Esophagus muscularis mucosa (tissue), 4 donors: Measurements from ENCODE around the gene FOXRED2. TPM values are rescaled to one million over a fixed set of nuclear protein-coding genes. Genes with fewer than 3 reads are reported as not detected.

Experiments used
- DNase-seq: peaks from one replicate; pipeline ENCODE4 v3.0.0-alpha.2; 2017; ENCODE audit errors: extremely low spot score
- H3K27ac ChIP-seq, 4 donors: fragments of 200-600 bp; sonication (generic); replicated peaks in 1 of 4; 1 replicate in 3 of 4; 2 replicates in 1 of 4; pipeline ENCODE4 v1.5.1; 2016 to 2019; ENCODE audit warnings: mild to moderate bottlenecking in 1 of 4
- H3K27me3 ChIP-seq, 4 donors: fragments of 200-600 bp; sonication (generic); one replicate each; pipeline versions ENCODE4 v1.5.1 to v1.6.0; 2016 to 2019
- H3K36me3 ChIP-seq, 4 donors: fragments of 200-600 bp; sonication (generic); one replicate each; pipeline ENCODE4 v1.5.1; 2016 to 2019
- H3K4me1 ChIP-seq, 4 donors: fragments of 200-600 bp; sonication (generic); one replicate each; pipeline ENCODE4 v1.5.1; 2016 to 2019
- H3K4me3 ChIP-seq, 4 donors: fragments of 200-600 bp; sonication (generic); 1 replicate in 2 of 4; 2 replicates in 2 of 4; pipeline ENCODE4 v1.5.1; 2016 to 2019; ENCODE audit warnings: mild to moderate bottlenecking in 4 of 4, moderate library complexity in 1 of 4
- H3K9me3 ChIP-seq, 4 donors: fragments of 200-600 bp; sonication (generic); 1 replicate in 3 of 4; 2 replicates in 1 of 4; pipeline ENCODE4 v1.5.1; 2016 to 2019
- EP300 ChIP-seq: sonication (generic); formaldehyde crosslinking; IDR thresholded peaks from one replicate; pipeline ENCODE4 v1.6.1; 2017; ENCODE audit warnings: antibody characterized with exemption
- POLR2A ChIP-seq: fragments of 450-650 bp; IDR thresholded peaks from one replicate; pipeline ENCODE4 v1.6.1; 2017; ENCODE audit warnings: antibody characterized with exemption, moderate library complexity, mild to moderate bottlenecking, low read depth
- POLR2AphosphoS5 ChIP-seq, 2 donors: sonication (generic); formaldehyde crosslinking; IDR thresholded peaks; one replicate each; pipeline ENCODE4 v1.6.1; 2017; ENCODE audit warnings: antibody characterized with exemption in 2 of 2
- WGBS: methylation state at CpG from one replicate; pipeline ENCODE4 v1.1.5; 2018; 5-methylcytosine and 5-hydroxymethylcytosine counted together
- intact Hi-C: fragments of 100-400 bp; cut with DNase I; formaldehyde crosslinking; loops from one replicate; pipeline ENCODE4 v1.15.1; 2023
- total RNA-seq, 4 donors: library from RNA; depleted of rRNA; stranded (reverse); fragments of >200 nt; gene quantifications; one replicate each; pipeline versions ENCODE4 v1.1.0 to v1.2.1, GENCODE V29; 2016
- TF ChIP-seq, protein P1 (sequence below), 3 experiments: fragments of 200-600 bp in 2 of 3; fragments of 450-650 bp in 1 of 3; sonication (generic) in 2 of 3; IDR thresholded peaks; one replicate each; pipeline ENCODE4 v1.5.1; 2017 to 2019; ENCODE audit warnings: antibody characterized with exemption in 3 of 3, mild to moderate bottlenecking in 2 of 3, moderate library complexity in 1 of 3

FOXRED2 gene
- 10 to 100 TPM in 1 of 4 donors, 1 to 10 TPM in 3; 4.6 to 12.5 (median 5.4) TPM for total RNA-seq

DNA sequence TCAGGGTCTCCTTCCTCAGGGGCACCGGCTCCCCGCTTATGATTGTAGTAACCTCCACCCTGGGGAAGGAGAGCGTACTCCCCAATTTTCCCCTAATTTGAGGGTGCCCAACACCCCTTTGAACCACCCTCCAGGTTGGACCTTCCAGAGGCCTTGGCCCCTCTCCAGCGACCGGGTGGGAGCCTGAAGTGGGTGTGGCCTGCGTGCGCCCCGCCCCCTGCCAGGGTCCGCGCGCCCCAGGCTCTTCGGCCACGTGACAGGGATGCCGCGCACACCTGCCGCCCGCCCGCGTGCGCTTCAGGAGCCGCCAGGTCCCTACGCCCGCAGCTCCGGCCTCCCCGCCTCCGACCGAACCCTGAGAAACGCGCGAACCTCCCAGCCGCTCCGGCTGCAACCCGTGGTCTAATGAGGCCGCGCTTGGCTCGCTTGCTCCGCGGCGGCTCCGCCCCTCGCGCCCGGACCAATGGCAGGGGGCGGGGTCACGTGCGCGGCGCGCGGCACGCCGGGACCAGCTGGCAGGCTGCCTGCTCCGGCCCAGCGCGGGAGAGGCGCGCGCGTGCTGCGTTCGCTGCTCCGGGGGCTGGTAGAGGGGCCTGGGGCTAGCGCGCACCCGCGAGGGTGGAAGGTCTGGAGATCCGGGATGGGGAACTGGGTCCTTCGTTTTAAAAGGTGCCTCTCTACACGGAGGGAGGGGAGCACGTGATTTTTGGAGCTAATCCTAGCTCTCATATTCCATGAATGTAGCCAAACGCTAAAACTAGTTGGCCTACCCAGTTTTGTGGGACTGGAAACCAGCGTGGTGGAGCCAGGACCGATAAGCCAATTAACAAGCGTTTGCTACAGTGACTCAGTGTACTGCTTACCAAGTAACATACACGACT, at the start of gene FOXRED2:
TSS of gene FOXRED2 (minus strand) at position 404 of the 881 bp plus-strand sequence. CDS start 618 bp downstream, outside the sequence.
- 27% methylated on average over 16 of the region's 75 CpGs for WGBS
- Histone ChIP-seq H3K4me1 (peaks cover 10 to 51% (median 40%) of the 10 kb centered on the region in 4 donors), H3K36me3 (peaks cover 7 to 34% (median 22%) of the 10 kb centered on the region in 4 donors), H3K27ac (peak within 1 kb of the TSS; percentile 74 to 83 (median 82)), H3K4me3 (peak within 1 kb of the TSS; percentile 59 to 69 (median 60)), H3K27me3 (no peaks in the 10 kb centered on the region), H3K9me3 (no peaks in the 10 kb centered on the region)
- no peak for TF ChIP-seq POLR2A
- TF ChIP-seq POLR2AphosphoS5 (IDR thresholded peaks at IDR 0.05): peak; percentile 82 to 91
- DNase-seq: peak; percentile 97
- intact Hi-C loops: no loop called here

DNA sequence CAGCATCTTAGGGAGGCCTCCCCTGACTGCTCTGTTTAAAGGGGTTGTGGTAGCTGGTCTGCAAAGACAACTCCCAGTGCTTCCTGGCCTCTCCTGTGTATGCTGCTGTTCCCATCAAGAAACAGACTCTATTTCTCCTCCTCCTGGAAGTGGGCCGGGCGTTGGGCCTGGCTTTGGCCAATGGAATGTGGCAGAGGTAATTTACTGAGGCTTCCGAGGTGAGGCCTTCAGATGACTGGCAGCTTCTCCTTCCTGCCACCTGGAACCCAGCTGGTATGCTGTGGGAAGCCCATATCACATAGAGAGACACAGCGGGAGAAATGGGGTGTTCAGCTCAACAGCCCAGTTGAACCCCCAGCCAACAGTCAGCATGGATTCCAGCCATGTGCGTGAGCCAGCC, 47.3 kb upstream of the FOXRED2 start:
- Histone ChIP-seq H3K27ac (no peak overlapping the region), H3K27me3 (peaks cover 0 to 67% (median 2%) of the 10 kb centered on the region in 4 donors), H3K36me3 (no peaks in the 10 kb centered on the region), H3K4me1 (no peaks in the 10 kb centered on the region), H3K9me3 (peaks cover 0 to 4% (median 0%) of the 10 kb centered on the region in 4 donors), H3K4me3 (no peak overlapping the region)
- no peak for DNase-seq
- intact Hi-C loops: no loop called here
- TF ChIP-seq POLR2AphosphoS5 (IDR thresholded peaks at IDR 0.05) (no peak), EP300 (no peak), POLR2A (no peak)
- TF ChIP-seq, protein P1, sequence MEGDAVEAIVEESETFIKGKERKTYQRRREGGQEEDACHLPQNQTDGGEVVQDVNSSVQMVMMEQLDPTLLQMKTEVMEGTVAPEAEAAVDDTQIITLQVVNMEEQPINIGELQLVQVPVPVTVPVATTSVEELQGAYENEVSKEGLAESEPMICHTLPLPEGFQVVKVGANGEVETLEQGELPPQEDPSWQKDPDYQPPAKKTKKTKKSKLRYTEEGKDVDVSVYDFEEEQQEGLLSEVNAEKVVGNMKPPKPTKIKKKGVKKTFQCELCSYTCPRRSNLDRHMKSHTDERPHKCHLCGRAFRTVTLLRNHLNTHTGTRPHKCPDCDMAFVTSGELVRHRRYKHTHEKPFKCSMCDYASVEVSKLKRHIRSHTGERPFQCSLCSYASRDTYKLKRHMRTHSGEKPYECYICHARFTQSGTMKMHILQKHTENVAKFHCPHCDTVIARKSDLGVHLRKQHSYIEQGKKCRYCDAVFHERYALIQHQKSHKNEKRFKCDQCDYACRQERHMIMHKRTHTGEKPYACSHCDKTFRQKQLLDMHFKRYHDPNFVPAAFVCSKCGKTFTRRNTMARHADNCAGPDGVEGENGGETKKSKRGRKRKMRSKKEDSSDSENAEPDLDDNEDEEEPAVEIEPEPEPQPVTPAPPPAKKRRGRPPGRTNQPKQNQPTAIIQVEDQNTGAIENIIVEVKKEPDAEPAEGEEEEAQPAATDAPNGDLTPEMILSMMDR (IDR thresholded peaks at IDR 0.05): no peak
- WGBS: 93% methylated on average over 2 of the region's 5 CpGs

DNA sequence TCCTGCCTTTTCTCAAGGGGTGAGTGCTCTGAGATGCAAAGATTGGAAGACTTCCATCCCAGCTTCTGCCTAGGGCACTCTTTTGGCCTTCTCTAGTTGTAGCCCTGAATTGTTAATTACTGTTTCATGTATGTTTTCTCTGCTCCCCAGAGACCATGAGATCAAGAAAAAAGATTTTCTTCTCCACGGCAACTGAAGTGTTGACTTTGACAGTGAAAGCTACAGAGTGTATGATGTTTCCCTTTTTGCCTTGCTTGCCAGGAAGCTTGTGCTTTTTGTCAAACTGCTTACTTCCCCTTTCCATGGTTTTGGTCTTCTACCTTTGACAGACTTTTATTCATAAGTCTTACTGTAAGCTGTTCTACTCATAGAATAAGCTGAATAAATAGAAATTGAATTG, 45.4 kb upstream of the FOXRED2 start:
- no peaks in the 10 kb centered on the region for H3K9me3 ChIP-seq
- TF ChIP-seq, protein P1 (IDR thresholded peaks at IDR 0.05): no peak
- TF ChIP-seq POLR2AphosphoS5 (IDR thresholded peaks at IDR 0.05) (no peak), EP300 (no peak), POLR2A (no peak)
- H3K4me1 ChIP-seq: no peaks in the 10 kb centered on the region
- H3K27me3 ChIP-seq: peaks cover 0 to 83% (median 3%) of the 10 kb centered on the region in 4 donors
- DNase-seq: no peak
- no peak overlapping the region for H3K27ac ChIP-seq
- no peak overlapping the region for H3K4me3 ChIP-seq
- H3K36me3 ChIP-seq: no peaks in the 10 kb centered on the region
- intact Hi-C loops: no loop called here
- 28% methylated on average over 1 of the region's 1 CpG for WGBS

DNA sequence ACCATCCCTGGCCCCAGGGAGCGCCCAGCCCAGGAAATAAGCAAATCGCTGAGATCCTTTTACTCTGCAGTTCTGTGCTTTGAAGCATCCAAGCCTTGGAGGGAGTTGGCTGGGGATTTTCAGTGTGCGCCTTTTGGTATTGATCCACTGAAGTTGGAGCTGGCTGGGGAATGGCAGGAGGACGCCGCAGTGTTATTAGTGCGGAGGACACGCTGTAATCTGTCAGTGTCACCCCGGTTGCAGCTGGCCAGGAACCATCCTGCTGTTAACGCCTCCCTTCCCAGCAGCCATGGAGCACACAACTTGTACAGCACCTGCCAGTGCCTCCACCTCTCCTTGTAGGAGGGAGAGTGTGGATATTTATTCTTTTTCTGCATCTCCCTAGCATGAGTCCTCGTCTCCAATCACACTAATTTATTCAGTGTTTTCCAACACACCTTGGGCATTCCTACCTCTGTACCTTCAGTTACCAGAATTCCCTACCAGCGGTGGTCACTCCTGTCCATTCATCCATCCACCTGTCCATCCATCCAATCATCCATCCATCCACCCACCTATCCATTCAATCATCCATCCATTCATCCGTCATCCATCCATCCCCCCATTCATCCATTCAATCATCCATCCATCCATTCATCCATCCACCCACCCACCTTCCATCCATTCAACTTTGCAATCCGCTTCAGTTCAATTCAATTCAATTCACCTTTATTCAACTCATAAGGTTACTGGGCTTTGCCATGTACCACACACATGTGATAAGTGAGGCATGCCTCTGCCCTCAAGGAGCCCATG, 44.1 kb upstream of the FOXRED2 start:
- H3K4me1 ChIP-seq: no peaks in the 10 kb centered on the region
- H3K27me3 ChIP-seq: peaks cover 0 to 86% (median 6%) of the 10 kb centered on the region in 4 donors
- DNase-seq: no peak
- no peaks in the 10 kb centered on the region for H3K9me3 ChIP-seq
- TF ChIP-seq POLR2AphosphoS5 (IDR thresholded peaks at IDR 0.05): no peak
- TF ChIP-seq, protein P1 (IDR thresholded peaks at IDR 0.05): no peak
- TF ChIP-seq POLR2A: no peak
- no peak for TF ChIP-seq EP300
- H3K27ac ChIP-seq: no peak overlapping the region
- intact Hi-C loops: no loop called here
- no peak overlapping the region for H3K4me3 ChIP-seq
- H3K36me3 ChIP-seq: no peaks in the 10 kb centered on the region
- 36% methylated on average over 13 of the region's 13 CpGs for WGBS

DNA sequence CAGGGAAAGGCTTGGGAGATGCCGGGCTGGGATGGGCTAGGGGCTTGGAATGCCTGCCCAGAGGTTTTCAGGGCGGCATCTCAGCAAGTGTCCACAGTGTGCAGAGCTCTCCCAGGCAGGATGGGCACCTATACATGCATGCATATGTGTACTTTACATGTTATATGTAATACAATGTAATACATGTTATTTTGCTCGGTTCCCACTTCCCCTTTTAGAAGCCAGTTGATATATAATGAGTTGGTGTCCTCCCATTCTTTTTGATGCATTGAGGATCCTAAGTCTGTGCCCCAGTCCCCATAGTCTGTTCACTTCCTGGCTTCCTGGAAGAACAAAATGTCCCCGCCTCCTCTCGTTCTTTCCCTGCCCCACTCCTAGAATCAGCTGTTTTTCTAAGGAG, 42.2 kb upstream of the FOXRED2 start:
- WGBS: 63% methylated on average over 5 of the region's 5 CpGs
- peaks cover 0 to 79% (median 5%) of the 10 kb centered on the region in 4 donors for H3K27me3 ChIP-seq
- no peaks in the 10 kb centered on the region for H3K36me3 ChIP-seq
- no peaks in the 10 kb centered on the region for H3K9me3 ChIP-seq
- no peak for DNase-seq
- H3K4me3 ChIP-seq: no peak overlapping the region
- intact Hi-C loops: loop anchor here (5.0 kb wide), 1 partner anchor 308 kb away; no protein-coding TSS in a partner anchor
- no peak overlapping the region for H3K27ac ChIP-seq
- H3K4me1 ChIP-seq: no peaks in the 10 kb centered on the region
- TF ChIP-seq POLR2A (no peak), EP300 (no peak), POLR2AphosphoS5 (IDR thresholded peaks at IDR 0.05) (no peak)
- TF ChIP-seq, protein P1 (IDR thresholded peaks at IDR 0.05): no peak
